Endothelial cell of hepatic sinusoid (primary cell): ENCODE results near the gene PROZ.
"Not testable (repeated sequence)": the region's sequence is repeated elsewhere in the genome, so short reads cannot be mapped to it uniquely, and the experiment has no call there.

ENCODE experiments used
- in situ Hi-C: cut with HindIII; loops from 2 replicates; pipeline ENCODE4 v1.10.0; 2017; ENCODE audit warnings: low sequenced_read_pairs

PROZ gene

GRCh38 chr13:113155201-113155600 lies 3.2 kb upstream of the PROZ start:
- in situ Hi-C loops, result no loop called here

- in situ Hi-C loops, result no loop called here
Measured at GRCh38 chr13:113155982-113156655, 2.3 kb upstream of the PROZ start.

DNA sequence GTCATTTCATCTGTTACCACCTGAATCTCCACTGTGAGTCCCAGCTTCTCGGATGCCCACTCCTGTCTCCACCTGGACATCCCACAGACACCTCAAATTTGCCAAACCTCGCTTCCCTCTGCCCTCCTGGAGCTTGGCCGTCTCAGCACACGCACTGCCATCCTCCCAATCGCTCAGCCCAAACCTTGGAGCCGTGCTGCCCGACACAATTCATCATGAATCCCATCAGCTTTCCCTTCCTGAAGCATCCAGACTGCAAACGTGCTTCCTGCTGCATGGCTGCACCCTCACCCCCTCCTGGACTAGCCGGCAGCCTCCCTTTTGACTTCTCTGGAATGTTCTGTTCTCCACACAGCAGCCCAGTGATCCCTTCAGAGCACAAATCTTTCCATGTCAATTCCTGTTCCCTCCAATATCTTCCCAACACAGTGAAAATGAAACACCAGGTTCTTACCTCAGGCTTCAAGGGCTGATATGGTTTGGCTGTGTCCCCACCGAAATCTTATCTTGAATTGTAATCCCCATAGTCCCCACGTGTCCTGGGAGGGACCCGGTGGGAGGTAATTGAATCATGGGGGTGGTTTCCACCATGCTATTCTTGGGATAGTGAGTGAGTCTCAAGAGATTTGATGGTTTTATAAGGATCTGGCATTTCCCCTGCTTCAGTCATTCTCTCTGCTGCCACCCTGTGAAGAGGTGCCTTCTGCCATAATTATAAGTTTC lies 1.1 kb upstream of the PROZ start:
- in situ Hi-C loops, result no loop called here

DNA sequence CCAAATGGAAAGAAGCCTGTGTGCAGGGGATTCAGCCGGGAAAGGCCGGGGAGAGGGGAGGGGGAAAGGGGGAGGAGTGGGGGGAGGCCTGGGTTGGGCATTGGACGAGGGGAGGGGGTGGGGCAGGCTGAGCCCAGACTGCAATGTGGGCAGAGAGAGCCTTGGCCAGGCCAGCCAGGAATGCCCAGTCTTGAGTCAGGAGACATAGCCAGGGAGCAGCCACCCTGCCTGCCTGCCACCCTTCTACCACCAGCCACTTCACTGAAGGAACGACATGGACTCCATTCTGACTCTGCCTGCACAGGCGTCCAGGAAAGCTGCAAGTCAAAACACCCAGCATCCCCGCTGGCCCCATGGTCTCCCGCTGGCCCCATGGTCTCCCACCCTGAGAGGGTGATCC lies 498 bp downstream of the PROZ start:
- in situ Hi-C loops, result no loop called here

GRCh38 chr13:113159701-113160100 lies 1.3 kb downstream of the PROZ start:
- in situ Hi-C loops, result no loop called here

DNA sequence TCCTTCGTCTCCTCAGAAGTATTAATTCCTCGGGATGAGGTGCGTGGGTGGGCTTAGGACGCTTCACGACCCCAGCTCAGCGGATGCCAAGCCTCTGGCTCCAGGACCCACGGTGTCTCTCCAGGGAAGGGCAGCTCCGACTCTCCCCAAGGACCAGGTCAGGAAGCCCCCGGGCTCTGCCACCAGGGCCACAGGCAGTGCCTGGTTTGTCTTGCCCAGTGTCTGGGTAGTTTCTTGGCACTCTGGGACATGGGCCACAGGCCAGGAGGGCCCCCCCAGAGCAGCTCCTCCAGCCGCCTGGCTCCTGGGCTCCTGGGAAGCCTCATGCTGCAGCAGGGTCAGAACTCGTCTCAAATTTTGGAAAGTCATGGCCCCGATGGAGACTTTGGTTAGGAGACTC lies 2.5 kb downstream of the PROZ start:
- in situ Hi-C loops, result no loop called here

- in situ Hi-C loops, result no loop called here
Measured at GRCh38 chr13:113161433-113161832, 3.0 kb downstream of the PROZ start.

DNA sequence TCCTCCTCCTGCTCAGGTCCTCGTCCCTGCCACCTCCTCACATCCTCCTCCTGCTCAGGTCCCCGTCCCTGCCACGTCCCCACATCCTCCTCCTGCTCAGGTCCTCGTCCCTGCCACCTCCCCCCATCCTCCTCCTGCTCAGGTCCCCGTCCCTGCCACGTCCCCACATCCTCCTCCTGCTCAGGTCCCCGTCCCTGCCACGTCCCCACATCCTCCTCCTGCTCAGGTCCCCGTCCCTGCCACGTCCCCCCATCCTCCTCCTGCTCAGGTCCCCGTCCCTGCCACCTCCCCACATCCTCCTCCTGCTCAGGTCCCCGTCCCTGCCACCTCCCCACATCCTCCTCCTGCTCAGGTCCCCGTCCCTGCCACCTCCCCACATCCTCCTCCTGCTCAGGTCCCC lies 3.5 kb downstream of the PROZ start:
- in situ Hi-C loops, result not testable (repeated sequence)

- in situ Hi-C loops, result no loop called here
Measured at GRCh38 chr13:113162783-113163685, 4.6 kb downstream of the PROZ start.

- in situ Hi-C loops, result no loop called here
Measured at GRCh38 chr13:113164492-113164891, 6.0 kb downstream of the PROZ start.

DNA sequence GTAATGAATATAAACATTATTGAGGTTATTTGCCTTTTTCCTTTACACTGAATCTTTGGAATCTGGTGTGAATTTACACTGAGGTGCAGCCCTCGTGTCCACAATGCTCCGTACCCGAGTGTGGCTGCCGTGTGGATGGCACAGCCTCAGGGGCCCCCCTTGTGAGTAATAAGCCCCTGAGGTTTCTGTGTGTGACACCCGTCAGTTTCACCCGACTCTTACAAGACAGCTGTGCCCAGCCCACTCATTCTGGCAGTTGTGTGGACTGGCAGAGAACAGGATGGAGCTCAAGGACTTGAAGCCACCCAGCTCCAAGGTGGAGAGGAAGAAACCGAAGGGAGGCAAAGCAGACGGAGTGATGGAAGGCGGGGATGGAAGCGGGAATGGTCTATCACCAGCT lies 7.8 kb downstream of the PROZ start:
- in situ Hi-C loops, result no loop called here

DNA sequence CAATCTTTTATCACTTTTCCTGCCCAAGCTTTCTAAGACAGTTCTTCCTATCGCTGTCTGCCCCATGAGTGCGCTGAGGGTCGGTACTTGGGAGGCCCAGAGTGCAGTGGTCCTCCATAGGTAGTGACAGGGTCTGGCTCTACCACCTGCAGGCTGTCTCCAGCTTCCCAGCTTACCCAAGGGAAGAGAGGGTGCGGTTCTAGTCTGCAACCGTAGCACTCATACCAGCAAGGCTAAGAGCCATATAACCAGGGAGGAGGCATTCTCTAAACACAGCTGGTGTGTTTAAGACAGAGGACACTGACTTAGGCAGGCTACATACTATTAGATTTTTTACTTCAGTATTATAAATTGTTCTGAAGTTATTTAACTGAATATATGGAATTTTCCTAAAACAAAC lies 8.2 kb downstream of the PROZ start:
- in situ Hi-C loops, result no loop called here

DNA sequence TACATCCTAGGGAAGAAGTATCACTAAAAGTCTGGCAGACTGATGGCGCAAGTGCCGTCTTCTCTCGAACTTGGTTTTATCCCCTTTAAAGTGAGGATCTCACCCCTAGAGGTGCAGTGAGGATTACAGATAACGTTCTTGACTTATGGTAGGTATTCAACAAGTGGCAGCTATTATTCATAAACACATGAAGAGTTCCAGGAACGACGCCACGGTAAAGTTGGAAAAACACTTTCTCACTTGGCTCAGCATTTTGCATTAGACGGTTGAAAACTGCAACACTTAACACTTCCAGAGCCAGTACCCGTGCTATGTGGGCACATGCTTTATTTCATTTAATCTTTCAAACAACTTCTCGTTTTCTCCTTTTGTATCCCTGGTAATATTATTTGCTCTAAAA lies 8.7 kb downstream of the PROZ start:
- in situ Hi-C loops, result no loop called here

GRCh38 chr13:113167575-113167974 lies 9.1 kb downstream of the PROZ start:
- in situ Hi-C loops, result no loop called here

GRCh38 chr13:113168211-113168610 lies 9.8 kb downstream of the PROZ start:
- in situ Hi-C loops, result no loop called here

DNA sequence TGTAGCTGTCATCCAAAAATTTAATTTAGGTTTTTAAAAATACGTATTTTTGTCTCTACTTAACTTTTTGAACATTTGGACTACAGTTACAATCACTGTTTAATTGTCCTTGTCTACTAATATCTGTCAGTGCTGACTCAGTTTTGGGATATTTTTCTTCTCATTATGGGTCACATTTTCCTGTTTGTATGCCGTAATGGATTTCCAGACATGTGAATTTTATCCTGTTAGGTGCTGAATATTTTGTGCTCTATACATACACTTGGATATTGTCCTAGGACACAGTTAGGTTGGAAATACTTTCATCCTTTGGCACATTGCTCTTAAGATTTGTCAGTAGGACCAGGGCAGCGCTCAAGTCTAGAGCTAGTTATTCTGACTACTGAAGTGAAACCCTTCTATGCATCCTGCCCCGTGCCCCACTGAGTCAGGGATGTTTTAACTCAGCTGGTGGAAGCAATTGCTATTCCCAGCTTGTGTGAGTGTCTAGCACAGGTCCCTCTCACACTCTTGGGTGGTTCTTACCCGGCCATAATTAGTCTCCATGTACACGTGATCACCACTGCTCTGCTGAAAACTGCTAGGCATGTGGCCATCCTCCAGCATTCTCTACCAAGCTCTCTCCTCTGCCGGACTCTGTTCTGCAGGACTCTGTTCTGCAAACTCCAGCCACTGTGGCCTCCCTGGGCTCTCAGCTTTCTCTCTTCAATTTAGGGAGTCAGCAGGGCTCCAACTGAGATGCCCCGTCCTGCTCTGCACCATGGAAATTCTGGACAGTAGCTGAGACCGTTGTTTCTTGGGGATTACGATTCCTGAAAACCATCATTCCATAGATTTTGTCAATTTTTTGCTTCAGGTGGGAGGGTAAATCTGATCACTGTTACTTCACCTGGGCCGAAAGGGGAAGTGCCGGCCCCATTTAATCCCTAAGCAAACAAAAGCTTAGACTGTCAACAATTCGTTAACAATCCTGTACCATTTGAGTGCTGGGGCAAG lies 11.1 kb downstream of the PROZ start:
- in situ Hi-C loops, result no loop called here

- in situ Hi-C loops, result no loop called here
Measured at GRCh38 chr13:113170511-113170910, 12.1 kb downstream of the PROZ start.

GRCh38 chr13:113171250-113172125 lies 13.0 kb downstream of the PROZ start:
- in situ Hi-C loops, result no loop called here

GRCh38 chr13:113172419-113172926 lies 14.0 kb downstream of the PROZ start:
- in situ Hi-C loops, result no loop called here
